Renal cortical epithelial cell (primary cell): ENCODE measurements around the gene SLC25A29. TPM values are rescaled to one million over a fixed set of nuclear protein-coding genes. Genes with fewer than 3 reads are reported as not detected.

ENCODE experiments used
- total RNA-seq: library from RNA; depleted of rRNA; stranded (reverse); fragments of >200 nt; gene quantifications from 2 replicates; pipeline ENCODE4 v1.2.3, GENCODE V29; 2014

The SLC25A29 gene
- total RNA-seq, 1 donor from 2014 or later, result 92.2 TPM

Other genes with a start within 250 kb of the SLC25A29 start
- 20.4 and 62.5 TPM in 2 replicates for gene EVL, start 241.0 kb downstream of the SLC25A29 start, total RNA-seq
- 0.20 TPM in 1 of 2 replicates, not detected in the other for gene DEGS2, start 146.8 kb downstream of the SLC25A29 start, total RNA-seq
- 47.2 and 64.3 TPM in 2 replicates for gene YY1, start 67.3 kb downstream of the SLC25A29 start, total RNA-seq
- gene SLC25A47, start 16.9 kb upstream of the SLC25A29 start, total RNA-seq, result not detected in 2 replicates
- gene WDR25, start 70.0 kb upstream of the SLC25A29 start, total RNA-seq, result 10.6 and 14.9 TPM in 2 replicates